ENCODE data around the gene ABTB1. TPM values are rescaled to one million over a fixed set of nuclear protein-coding genes. Genes with fewer than 3 reads are reported as not detected.

Gene ABTB1
- total and polyA plus RNA-seq, 2 of the 13 experiments (the other 11 are each of a cell fraction or from before 2014, with no cell fraction given): 0.42 to 14.5 TPM

GRCh38 chr3:127717357-127718244 lies 44.8 kb downstream of the ABTB1 start (continued):
- TF ChIP-seq TBP (CRISPR knock-in tag; IDR thresholded peaks at IDR 0.05) (no peak), ZNF562 (CRISPR knock-in tag; IDR thresholded peaks at IDR 0.05; ENCODE audit: borderline replicate concordance) (no peak), ZNF780A (CRISPR knock-in tag; IDR thresholded peaks at IDR 0.05) (no peak), TSC22D2 (CRISPR knock-in tag; IDR thresholded peaks at IDR 0.05; ENCODE audit: borderline replicate concordance) (no peak), ZFP82 (CRISPR knock-in tag; IDR thresholded peaks at IDR 0.05; ENCODE audit: borderline replicate concordance) (no peak)
- TF ChIP-seq, protein P1, sequence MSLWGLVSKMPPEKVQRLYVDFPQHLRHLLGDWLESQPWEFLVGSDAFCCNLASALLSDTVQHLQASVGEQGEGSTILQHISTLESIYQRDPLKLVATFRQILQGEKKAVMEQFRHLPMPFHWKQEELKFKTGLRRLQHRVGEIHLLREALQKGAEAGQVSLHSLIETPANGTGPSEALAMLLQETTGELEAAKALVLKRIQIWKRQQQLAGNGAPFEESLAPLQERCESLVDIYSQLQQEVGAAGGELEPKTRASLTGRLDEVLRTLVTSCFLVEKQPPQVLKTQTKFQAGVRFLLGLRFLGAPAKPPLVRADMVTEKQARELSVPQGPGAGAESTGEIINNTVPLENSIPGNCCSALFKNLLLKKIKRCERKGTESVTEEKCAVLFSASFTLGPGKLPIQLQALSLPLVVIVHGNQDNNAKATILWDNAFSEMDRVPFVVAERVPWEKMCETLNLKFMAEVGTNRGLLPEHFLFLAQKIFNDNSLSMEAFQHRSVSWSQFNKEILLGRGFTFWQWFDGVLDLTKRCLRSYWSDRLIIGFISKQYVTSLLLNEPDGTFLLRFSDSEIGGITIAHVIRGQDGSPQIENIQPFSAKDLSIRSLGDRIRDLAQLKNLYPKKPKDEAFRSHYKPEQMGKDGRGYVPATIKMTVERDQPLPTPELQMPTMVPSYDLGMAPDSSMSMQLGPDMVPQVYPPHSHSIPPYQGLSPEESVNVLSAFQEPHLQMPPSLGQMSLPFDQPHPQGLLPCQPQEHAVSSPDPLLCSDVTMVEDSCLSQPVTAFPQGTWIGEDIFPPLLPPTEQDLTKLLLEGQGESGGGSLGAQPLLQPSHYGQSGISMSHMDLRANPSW (CRISPR knock-in tag; IDR thresholded peaks at IDR 0.05; ENCODE audit: borderline replicate concordance): no peak

DNA sequence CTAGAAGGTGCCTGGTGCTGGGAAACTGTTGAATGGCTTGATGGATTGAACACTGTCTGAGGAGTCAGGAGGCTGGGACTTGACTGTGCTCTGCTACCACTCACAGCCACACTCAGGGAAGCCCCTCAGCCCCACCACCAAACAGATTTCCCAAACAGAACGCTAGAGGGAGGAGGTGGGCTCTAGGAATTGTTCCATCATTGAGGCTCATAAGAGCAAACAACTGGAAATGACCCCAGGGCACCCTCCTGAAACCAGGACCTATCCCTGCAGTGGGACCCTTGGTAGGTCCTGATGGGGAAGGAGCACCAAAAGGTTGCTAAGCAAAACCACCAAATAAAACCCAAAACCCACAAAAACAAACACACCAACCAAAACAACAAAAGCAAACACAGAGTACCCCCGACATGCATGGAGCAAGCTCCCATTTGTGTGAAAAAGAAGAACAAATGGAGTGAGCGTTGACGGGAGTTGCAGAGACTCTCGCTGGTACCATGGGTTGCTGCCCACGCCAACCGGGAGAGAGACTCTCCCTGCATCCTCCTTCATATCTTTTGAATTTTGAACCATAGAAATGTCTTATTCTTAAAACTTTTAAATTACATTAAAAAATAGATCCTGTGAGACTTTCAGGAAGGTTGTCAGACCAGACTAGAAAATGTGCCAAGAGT lies 45.6 kb downstream of the ABTB1 start:
- POLR2A ChIA-PET: no interaction called here
- Histone ChIP-seq H3K4me3 (replicated peaks in 1 of 3; ENCODE audit: insufficient read depth in 1 of 3, low read depth in 2 of 3, low read length in 3 of 3) (no peak overlapping the region), H3K4me1 (ENCODE audit: insufficient read depth, low read length) (no peaks in the 10 kb centered on the region), H3K27me3 (ENCODE audit: control insufficient read depth in 1 of 2, insufficient read depth in 2 of 2, low read length in 2 of 2) (peaks cover 4 to 54% of the 10 kb centered on the region in 2 experiments), H3K27ac (ENCODE audit: extremely low read length, insufficient read depth, low read length) (no peak overlapping the region), H3K4me2 (ENCODE audit: low read depth, low read length) (no peak overlapping the region), H3K36me3 (replicated peaks in 1 of 2; ENCODE audit: control insufficient read depth in 1 of 2, insufficient read depth in 2 of 2, low read length in 2 of 2) (no peaks in the 10 kb centered on the region), H2AFZ (ENCODE audit: low read length) (no peak overlapping the region), H3K79me2 (ENCODE audit: insufficient read depth, low read length) (no peaks in the 10 kb centered on the region), H3K9ac (ENCODE audit: insufficient read depth, low read depth, low read length) (no peak overlapping the region), H4K20me1 (ENCODE audit: insufficient read depth, low read length) (no peaks in the 10 kb centered on the region), H3K9me3 (ENCODE audit: low read length) (no peaks in the 10 kb centered on the region)
- DNase-seq (ENCODE audit: low spot score): no peak
- in situ Hi-C loops (cut with HindIII; ENCODE audit: extremely low pct_ligation_motif_present, low pct_unique_long_range_greater_than_20kb): no loop called here
- intact Hi-C loops (cut with micrococcal nuclease; ENCODE audit: unreplicated experiment): no loop called here
- WGBS (ENCODE audit: low lambda C conversion rate): 54% methylated on average over 7 of the region's 7 CpGs
- no peak for TF ChIP-seq ZNF570 (CRISPR knock-in tag; IDR thresholded peaks at IDR 0.05; ENCODE audit: borderline replicate concordance)
- TF ChIP-seq ZNF816 (CRISPR knock-in tag; IDR thresholded peaks at IDR 0.05; ENCODE audit: borderline replicate concordance): no peak
- TF ChIP-seq YY1 (IDR thresholded peaks at IDR 0.05; ENCODE audit: insufficient read depth, insufficient replicate concordance, low read depth, low read length): no peak
- ATAC-seq: no peak
- CTCF ChIA-PET (ENCODE audit: low intra/inter-chr PET ratio, low total read pairs): no interaction called here
- BruUV-seq (replicated peaks): no TSS peak
- no peak for FAIRE-seq

Data from HepG2 (cell line).